ENCODE results near the gene NFATC1. TPM values are rescaled to one million over a fixed set of nuclear protein-coding genes. Genes with fewer than 3 reads are reported as not detected.

The NFATC1 gene
- total RNA-seq, 1 donor from 2014 or later = 50.8 TPM

GRCh38 chr18:79403723-79404566, 8.2 kb downstream of the NFATC1 start:
- DNase-seq (ENCODE audit: low spot score) = no peak

DNA sequence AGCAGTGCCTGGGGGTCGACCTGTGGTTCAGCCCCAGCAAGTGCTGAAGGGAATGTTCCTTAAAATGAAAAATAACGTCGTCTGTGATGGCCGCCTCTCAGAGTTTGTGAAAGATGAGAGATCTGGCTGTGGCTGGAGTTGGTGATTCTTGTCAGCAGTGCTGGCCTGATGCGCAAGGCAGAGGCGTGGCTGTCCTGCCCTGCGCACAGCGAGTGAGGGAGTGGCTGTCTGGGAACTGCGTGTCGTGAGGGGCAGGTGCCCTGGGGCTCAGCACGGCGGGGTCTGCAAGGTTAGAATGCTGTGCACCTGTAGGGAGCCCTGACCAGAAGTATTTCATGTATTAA, 8.8 kb downstream of the NFATC1 start:
- DNase-seq (ENCODE audit: low spot score) = no peak

- DNase-seq (ENCODE audit: low spot score) = no peak
Observed at GRCh38 chr18:79405019-79405780, 9.5 kb downstream of the NFATC1 start.

- DNase-seq (ENCODE audit: low spot score) = no peak
Observed at GRCh38 chr18:79405781-79406575, 10.2 kb downstream of the NFATC1 start.

GRCh38 chr18:79406708-79407107, 11.0 kb downstream of the NFATC1 start:
- DNase-seq (ENCODE audit: low spot score) = no peak

GRCh38 chr18:79409313-79409712, 13.6 kb downstream of the NFATC1 start:
- DNase-seq (ENCODE audit: low spot score) = no peak

- no peak for DNase-seq (ENCODE audit: low spot score)
Observed at GRCh38 chr18:79410171-79410641, 14.5 kb downstream of the NFATC1 start.

- no peak for DNase-seq (ENCODE audit: low spot score)
Observed at GRCh38 chr18:79410731-79411613, 15.2 kb downstream of the NFATC1 start.

- DNase-seq (ENCODE audit: low spot score) = no peak
Observed at GRCh38 chr18:79411614-79412526, 16.1 kb downstream of the NFATC1 start.

DNA sequence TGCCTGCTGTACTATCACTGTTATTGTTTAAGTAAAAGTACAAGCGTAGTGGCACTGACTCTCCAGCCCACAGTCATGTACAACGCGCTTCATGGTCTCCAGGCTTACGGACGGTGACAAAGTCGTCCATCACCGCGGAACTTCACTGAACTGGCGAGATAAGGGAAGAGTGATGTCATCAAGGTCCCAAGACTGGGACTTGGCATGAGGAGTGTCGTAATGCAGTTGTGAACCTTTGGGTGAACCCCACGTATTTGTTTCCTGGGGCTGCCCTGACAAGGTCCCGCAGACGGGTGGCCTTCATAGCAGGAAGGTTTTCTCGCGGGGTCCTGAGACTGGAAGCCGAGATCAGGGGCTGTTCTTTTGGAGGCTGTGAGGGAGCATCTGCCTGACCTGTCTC, 17.3 kb downstream of the NFATC1 start:
- no peak for DNase-seq (ENCODE audit: low spot score)

DNA sequence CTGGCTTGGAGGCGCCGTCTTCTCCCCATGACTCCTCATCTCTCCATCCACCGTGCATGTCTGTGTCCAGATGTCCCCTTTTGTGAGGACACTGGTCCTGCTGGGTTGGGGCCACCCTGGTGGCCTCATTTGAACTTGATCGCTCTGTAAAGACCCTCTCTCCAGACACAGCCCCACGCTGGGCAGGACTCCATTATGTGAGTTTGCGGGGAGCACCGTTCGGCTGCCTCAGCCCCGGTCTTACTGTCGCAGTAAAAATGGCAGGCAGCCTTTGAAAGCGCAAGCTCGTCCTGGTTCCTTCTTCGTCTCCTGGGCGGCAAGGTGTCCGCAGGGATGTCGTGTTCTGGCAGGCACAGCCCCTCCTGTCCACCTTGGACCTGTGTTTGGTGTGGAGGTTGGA, 17.7 kb downstream of the NFATC1 start:
- no peak for DNase-seq (ENCODE audit: low spot score)

DNA sequence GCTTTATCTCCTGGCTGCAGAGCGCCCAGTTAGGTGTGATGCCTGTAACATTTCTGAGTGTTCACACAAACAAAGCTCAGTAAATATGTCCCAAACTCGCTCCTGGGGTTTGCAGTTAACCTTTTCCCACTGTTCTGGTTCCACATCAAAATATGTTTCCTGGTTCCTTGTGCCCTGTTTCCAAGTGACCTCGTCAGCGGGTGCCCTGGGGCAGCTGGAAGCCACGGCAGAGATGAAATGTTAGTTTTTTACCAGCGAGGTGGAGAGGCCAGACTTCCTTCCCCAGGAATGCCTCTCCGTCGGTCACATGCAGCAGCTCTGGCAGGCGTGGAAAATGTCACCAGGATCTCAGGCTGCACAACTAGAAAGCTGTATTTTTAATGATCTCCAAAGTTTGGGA, 18.2 kb downstream of the NFATC1 start:
- no peak for DNase-seq (ENCODE audit: low spot score)

DNA sequence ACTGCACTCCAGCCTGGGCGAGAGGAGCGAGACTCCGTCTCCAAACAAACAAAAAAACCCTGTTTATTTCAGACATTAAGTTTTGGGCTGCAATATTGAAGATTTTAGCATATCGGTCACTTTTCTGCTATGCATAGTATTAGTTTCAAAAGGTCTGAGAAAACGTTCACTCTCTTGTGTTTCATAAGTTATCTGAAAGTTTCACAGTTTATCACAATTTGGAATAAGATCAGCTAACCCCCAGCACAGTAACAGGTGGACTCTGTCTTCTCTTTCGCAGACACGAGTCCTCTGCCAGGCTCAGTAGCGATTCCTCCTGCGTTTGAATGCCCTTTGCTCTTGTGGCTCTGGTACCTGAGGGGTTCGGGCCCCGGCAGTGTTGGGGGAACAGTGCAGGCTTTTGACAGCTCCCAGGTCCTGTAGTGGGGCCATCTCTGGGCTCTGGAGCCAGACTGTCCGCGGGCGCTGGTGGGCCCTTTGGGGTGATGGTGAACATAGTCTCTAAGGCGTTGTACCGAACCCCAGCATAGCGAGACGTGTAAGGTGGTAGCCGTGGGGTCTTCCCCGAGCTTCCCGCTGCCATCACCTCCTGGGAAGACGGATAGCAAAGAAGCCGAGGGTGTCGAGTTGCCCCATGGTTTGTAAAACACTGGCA, 20.4 kb downstream of the NFATC1 start:
- no peak for DNase-seq (ENCODE audit: low spot score)

DNA sequence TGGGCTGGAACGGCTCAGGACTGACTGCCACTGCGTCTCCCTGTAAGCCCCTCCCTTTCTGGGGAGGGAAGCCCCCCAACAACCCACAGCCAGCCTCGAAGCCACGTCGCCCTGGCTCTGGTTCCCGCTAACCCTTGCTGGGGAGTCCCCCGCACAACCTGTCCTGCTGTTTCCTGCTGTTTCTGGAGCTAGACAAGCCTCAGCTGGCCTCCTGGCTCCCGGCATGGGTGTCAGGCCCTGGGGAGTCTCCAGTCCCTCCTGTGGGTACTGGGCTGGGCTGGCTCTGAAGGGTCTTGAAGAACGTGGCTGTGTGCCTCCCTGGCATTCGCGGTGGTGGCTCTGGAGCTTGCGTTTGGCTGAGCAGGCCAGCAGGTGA, 20.9 kb downstream of the NFATC1 start:
- no peak for DNase-seq (ENCODE audit: low spot score)

DNA sequence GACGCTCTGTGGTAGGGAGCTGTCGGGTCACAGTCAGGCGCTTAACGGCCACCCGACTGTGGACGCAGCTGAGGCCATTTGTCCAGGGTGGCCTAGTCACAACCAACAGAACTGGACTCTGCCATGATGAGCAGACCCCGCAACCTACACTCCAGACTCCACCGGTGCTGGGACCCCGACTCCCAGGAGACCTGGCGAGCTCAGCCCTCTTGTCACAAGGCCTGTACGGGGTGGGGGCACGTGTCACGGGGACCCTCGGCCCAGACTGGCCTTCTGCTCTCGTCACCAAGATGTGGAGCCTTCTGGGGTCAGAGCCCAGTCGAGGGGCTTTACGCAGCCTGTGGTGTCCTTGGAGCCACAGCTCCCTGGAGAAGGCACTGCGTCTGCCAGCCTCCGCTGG, 22.5 kb downstream of the NFATC1 start:
- DNase-seq (ENCODE audit: low spot score) = no peak

- DNase-seq (ENCODE audit: low spot score) = no peak
Observed at GRCh38 chr18:79418642-79419041, 22.9 kb downstream of the NFATC1 start.

GRCh38 chr18:79420033-79420745, 24.5 kb downstream of the NFATC1 start:
- no peak for DNase-seq (ENCODE audit: low spot score)

GRCh38 chr18:79421275-79421857, 25.6 kb downstream of the NFATC1 start:
- DNase-seq (ENCODE audit: low spot score) = no peak
